Colonic mucosa (tissue), 4 donors: ENCODE data around the gene KIAA0513. TPM values are rescaled to one million over a fixed set of nuclear protein-coding genes. Genes with fewer than 3 reads are reported as not detected.

Experiments
- DNase-seq: peaks from one replicate; pipeline ENCODE4 v3.0.0-alpha.2; 2020
- H3K27ac ChIP-seq: fragments of 200-600 bp; one replicate; pipeline ENCODE4 v1.8.0; 2021
- H3K27me3 ChIP-seq: fragments of 200-600 bp; one replicate; pipeline ENCODE4 v1.8.0; 2021
- H3K36me3 ChIP-seq: fragments of 200-600 bp; one replicate; pipeline ENCODE4 v1.8.0; 2021
- H3K4me1 ChIP-seq: fragments of 200-600 bp; one replicate; pipeline ENCODE4 v1.8.0; 2021; ENCODE audit warnings: mild to moderate bottlenecking
- H3K4me3 ChIP-seq: fragments of 200-600 bp; one replicate; pipeline ENCODE4 v1.8.0; 2021
- H3K9ac ChIP-seq, 2 donors: one replicate each; pipeline ENCODE4 v1.7.0; 2013; ENCODE audit warnings: control low read depth in 2 of 2, low read depth in 2 of 2, low read length in 2 of 2
- H3K9me3 ChIP-seq: fragments of 200-600 bp; one replicate; pipeline ENCODE4 v1.8.0; 2021
- CTCF ChIP-seq: fragments of 200-600 bp; IDR thresholded peaks from one replicate; pipeline ENCODE4 v1.8.0; 2022; ENCODE audit warnings: antibody characterized with exemption, mild to moderate bottlenecking
- intact Hi-C: fragments of 100-400 bp; cut with DNase I; formaldehyde crosslinking; loops from one replicate; pipeline ENCODE4 v1.14.1; 2022
- total RNA-seq, 2 donors: library from RNA; stranded (reverse); fragmentation: NEBNext Ultra II Directional in 1 of 2; extraction: Animal tissue kit (Norgen Biotek cat#: 25700) in 1 of 2; gene quantifications; one replicate each; pipeline ENCODE4 v1.2.1, GENCODE V29; 2021
- donor health status: healthy.
- donor health status: DM: no; HTN: no; CAD: no.
- donor health status: DM: no; HTN: no; CAD: no.

KIAA0513 gene
- total RNA-seq, 2 donors from 2014 or later, result 17.7 to 22.8 TPM

GRCh38 chr16:85066346-85066885 lies 38.8 kb downstream of the KIAA0513 start:
- no peak overlapping the region for H3K9ac ChIP-seq
- no peaks in the 10 kb centered on the region for H3K4me1 ChIP-seq
- DNase-seq, result no peak
- no peak overlapping the region for H3K4me3 ChIP-seq
- intact Hi-C loops, result no loop called here
- no peak for TF ChIP-seq CTCF
- H3K27me3 ChIP-seq, result no peaks in the 10 kb centered on the region
- no peaks in the 10 kb centered on the region for H3K9me3 ChIP-seq
- H3K27ac ChIP-seq, result no peak overlapping the region
- H3K36me3 ChIP-seq, result no peaks in the 10 kb centered on the region

- intact Hi-C loops, result no loop called here
- no peaks in the 10 kb centered on the region for H3K36me3 ChIP-seq
- H3K27me3 ChIP-seq, result no peaks in the 10 kb centered on the region
- no peaks in the 10 kb centered on the region for H3K9me3 ChIP-seq
- no peak for TF ChIP-seq CTCF
- DNase-seq, result no peak
- no peaks in the 10 kb centered on the region for H3K4me1 ChIP-seq
- no peak overlapping the region for H3K9ac ChIP-seq
- no peak overlapping the region for H3K27ac ChIP-seq
- no peak overlapping the region for H3K4me3 ChIP-seq
These were observed 39.4 kb downstream of the KIAA0513 start for GRCh38 chr16:85067024-85067423.

GRCh38 chr16:85067426-85067825 lies 39.8 kb downstream of the KIAA0513 start:
- H3K9me3 ChIP-seq, result no peaks in the 10 kb centered on the region
- DNase-seq, result no peak
- H3K27ac ChIP-seq, result no peak overlapping the region
- H3K4me3 ChIP-seq, result no peak overlapping the region
- H3K36me3 ChIP-seq, result no peaks in the 10 kb centered on the region
- TF ChIP-seq CTCF, result no peak
- H3K27me3 ChIP-seq, result no peaks in the 10 kb centered on the region
- intact Hi-C loops, result no loop called here
- H3K4me1 ChIP-seq, result no peaks in the 10 kb centered on the region
- H3K9ac ChIP-seq, result no peak overlapping the region

GRCh38 chr16:85068746-85069145 lies 41.2 kb downstream of the KIAA0513 start:
- Histone ChIP-seq H3K9ac (no peak overlapping the region), H3K27ac (no peak overlapping the region), H3K27me3 (no peaks in the 10 kb centered on the region), H3K36me3 (no peaks in the 10 kb centered on the region), H3K9me3 (no peaks in the 10 kb centered on the region), H3K4me3 (no peak overlapping the region), H3K4me1 (no peaks in the 10 kb centered on the region)
- DNase-seq, result no peak
- intact Hi-C loops, result no loop called here
- TF ChIP-seq CTCF, result no peak

GRCh38 chr16:85069171-85069570 lies 41.6 kb downstream of the KIAA0513 start:
- H3K9ac ChIP-seq, result no peak overlapping the region

More at GRCh38 chr16:85069171-85069570, 41.6 kb downstream of the KIAA0513 start:
- Histone ChIP-seq H3K9me3 (no peaks in the 10 kb centered on the region), H3K36me3 (no peaks in the 10 kb centered on the region), H3K27me3 (no peaks in the 10 kb centered on the region), H3K4me3 (no peak overlapping the region), H3K4me1 (no peaks in the 10 kb centered on the region), H3K27ac (no peak overlapping the region)
- intact Hi-C loops, result no loop called here
- TF ChIP-seq CTCF, result no peak
- no peak for DNase-seq
